ENCODE results near the gene STT3B.

Gene STT3B

GRCh38 chr3:31661993-31662670 is 129.4 kb downstream of the STT3B start:
- Histone ChIP-seq H3K4me3 (replicated peaks; ENCODE audit: low read depth, low read length) (no peak overlapping the region), H3K36me3 (ENCODE audit: control insufficient read depth, insufficient read depth, low read length) (no peaks in the 10 kb centered on the region), H3K27me3 (replicated peaks; ENCODE audit: control insufficient read depth, insufficient read depth, low read length) (no peaks in the 10 kb centered on the region)
- TF ChIP-seq, protein P1, sequence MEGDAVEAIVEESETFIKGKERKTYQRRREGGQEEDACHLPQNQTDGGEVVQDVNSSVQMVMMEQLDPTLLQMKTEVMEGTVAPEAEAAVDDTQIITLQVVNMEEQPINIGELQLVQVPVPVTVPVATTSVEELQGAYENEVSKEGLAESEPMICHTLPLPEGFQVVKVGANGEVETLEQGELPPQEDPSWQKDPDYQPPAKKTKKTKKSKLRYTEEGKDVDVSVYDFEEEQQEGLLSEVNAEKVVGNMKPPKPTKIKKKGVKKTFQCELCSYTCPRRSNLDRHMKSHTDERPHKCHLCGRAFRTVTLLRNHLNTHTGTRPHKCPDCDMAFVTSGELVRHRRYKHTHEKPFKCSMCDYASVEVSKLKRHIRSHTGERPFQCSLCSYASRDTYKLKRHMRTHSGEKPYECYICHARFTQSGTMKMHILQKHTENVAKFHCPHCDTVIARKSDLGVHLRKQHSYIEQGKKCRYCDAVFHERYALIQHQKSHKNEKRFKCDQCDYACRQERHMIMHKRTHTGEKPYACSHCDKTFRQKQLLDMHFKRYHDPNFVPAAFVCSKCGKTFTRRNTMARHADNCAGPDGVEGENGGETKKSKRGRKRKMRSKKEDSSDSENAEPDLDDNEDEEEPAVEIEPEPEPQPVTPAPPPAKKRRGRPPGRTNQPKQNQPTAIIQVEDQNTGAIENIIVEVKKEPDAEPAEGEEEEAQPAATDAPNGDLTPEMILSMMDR (IDR thresholded peaks at IDR 0.05; ENCODE audit: insufficient read depth, low read length, poor library complexity, severe bottlenecking) = no peak
- no peak for DNase-seq (ENCODE audit: extremely low read depth, insufficient read length)

DNA sequence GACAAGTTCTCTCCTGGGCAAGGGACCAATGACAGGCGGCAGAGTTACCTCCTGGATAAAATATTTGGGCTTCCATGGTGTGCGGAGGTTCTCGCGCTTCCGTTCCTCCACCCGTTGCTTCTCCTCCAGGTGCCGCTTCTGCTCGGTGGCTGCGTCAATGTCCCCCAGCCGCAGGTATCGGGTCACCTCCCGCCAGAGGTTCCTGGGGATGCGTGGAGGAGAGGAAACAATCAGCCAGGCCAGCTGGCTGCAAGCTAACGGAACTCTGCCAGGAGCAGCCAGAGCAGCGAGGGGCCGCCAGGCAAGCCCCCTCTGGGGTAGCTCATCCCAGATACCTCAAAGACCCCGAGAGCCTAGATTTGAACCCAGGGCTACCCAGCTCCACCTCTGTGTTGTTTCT is 131.3 kb downstream of the STT3B start:
- no peaks in the 10 kb centered on the region for H3K36me3 ChIP-seq (ENCODE audit: control insufficient read depth, insufficient read depth, low read length)
- H3K27me3 ChIP-seq (replicated peaks; ENCODE audit: control insufficient read depth, insufficient read depth, low read length) = no peaks in the 10 kb centered on the region
- TF ChIP-seq, protein P1 (IDR thresholded peaks at IDR 0.05; ENCODE audit: insufficient read depth, low read length, poor library complexity, severe bottlenecking) = no peak
- H3K4me3 ChIP-seq (replicated peaks; ENCODE audit: low read depth, low read length) = no peak overlapping the region
- DNase-seq (ENCODE audit: extremely low read depth, insufficient read length) = no peak

GRCh38 chr3:31667582-31667981 is 134.9 kb downstream of the STT3B start:
- no peak for DNase-seq (ENCODE audit: extremely low read depth, insufficient read length)
- Histone ChIP-seq H3K4me3 (replicated peaks; ENCODE audit: low read depth, low read length) (no peak overlapping the region), H3K27me3 (replicated peaks; ENCODE audit: control insufficient read depth, insufficient read depth, low read length) (no peaks in the 10 kb centered on the region), H3K36me3 (ENCODE audit: control insufficient read depth, insufficient read depth, low read length) (no peaks in the 10 kb centered on the region)
- TF ChIP-seq, protein P1 (IDR thresholded peaks at IDR 0.05; ENCODE audit: insufficient read depth, low read length, poor library complexity, severe bottlenecking) = no peak

GRCh38 chr3:31668242-31668641 is 135.5 kb downstream of the STT3B start:
- H3K27me3 ChIP-seq (replicated peaks; ENCODE audit: control insufficient read depth, insufficient read depth, low read length) = no peaks in the 10 kb centered on the region
- H3K36me3 ChIP-seq (ENCODE audit: control insufficient read depth, insufficient read depth, low read length) = no peaks in the 10 kb centered on the region
- no peak overlapping the region for H3K4me3 ChIP-seq (replicated peaks; ENCODE audit: low read depth, low read length)
- TF ChIP-seq, protein P1 (IDR thresholded peaks at IDR 0.05; ENCODE audit: insufficient read depth, low read length, poor library complexity, severe bottlenecking) = no peak
- DNase-seq (ENCODE audit: extremely low read depth, insufficient read length) = no peak

- TF ChIP-seq, protein P1 (IDR thresholded peaks at IDR 0.05; ENCODE audit: insufficient read depth, low read length, poor library complexity, severe bottlenecking) = no peak
- Histone ChIP-seq H3K36me3 (ENCODE audit: control insufficient read depth, insufficient read depth, low read length) (no peaks in the 10 kb centered on the region), H3K27me3 (replicated peaks; ENCODE audit: control insufficient read depth, insufficient read depth, low read length) (no peaks in the 10 kb centered on the region), H3K4me3 (replicated peaks; ENCODE audit: low read depth, low read length) (no peak overlapping the region)
- no peak for DNase-seq (ENCODE audit: extremely low read depth, insufficient read length)
Measured at GRCh38 chr3:31670136-31670535, 137.4 kb downstream of the STT3B start.

- H3K4me3 ChIP-seq (replicated peaks; ENCODE audit: low read depth, low read length) = no peak overlapping the region
- H3K36me3 ChIP-seq (ENCODE audit: control insufficient read depth, insufficient read depth, low read length) = no peaks in the 10 kb centered on the region
- no peaks in the 10 kb centered on the region for H3K27me3 ChIP-seq (replicated peaks; ENCODE audit: control insufficient read depth, insufficient read depth, low read length)
- TF ChIP-seq, protein P1 (IDR thresholded peaks at IDR 0.05; ENCODE audit: insufficient read depth, low read length, poor library complexity, severe bottlenecking) = no peak
- no peak for DNase-seq (ENCODE audit: extremely low read depth, insufficient read length)
Measured at GRCh38 chr3:31670722-31671121, 138.0 kb downstream of the STT3B start.

Data from GM06990 (cell line).